ENCODE results near the gene CIAO3.

Gene CIAO3

GRCh38 chr16:734208-734980 is 6.4 kb downstream of the CIAO3 start:
- no peak for DNase-seq

- no peak for DNase-seq
Measured at GRCh38 chr16:733382-734207, 7.2 kb downstream of the CIAO3 start.

- DNase-seq = no peak
Measured at GRCh38 chr16:732936-733335, 7.9 kb downstream of the CIAO3 start.

GRCh38 chr16:732332-732731 is 8.5 kb downstream of the CIAO3 start:
- no peak for DNase-seq

- no peak for DNase-seq
Measured at GRCh38 chr16:730666-731509, 9.9 kb downstream of the CIAO3 start.

GRCh38 chr16:729768-730665 is 10.8 kb downstream of the CIAO3 start:
- DNase-seq = no peak

- DNase-seq = no peak
Measured at GRCh38 chr16:728890-729744, 11.7 kb downstream of the CIAO3 start.

GRCh38 chr16:728131-728889 is 12.5 kb downstream of the CIAO3 start:
- DNase-seq = peak; percentile 75

GRCh38 chr16:727291-727977 is 13.4 kb downstream of the CIAO3 start:
- no peak for DNase-seq

GRCh38 chr16:726438-727290 is 14.1 kb downstream of the CIAO3 start, which contains the start of the genes CCDC78 and HAGHL:
Gene CCDC78, minus strand, starts transcription at chr16:726443. Its CDS starts 76 bp downstream, at chr16:726367.
Gene HAGHL, plus strand, starts transcription at chr16:727106. Its CDS starts 404 bp downstream, at chr16:727510.
- peak; percentile 74 for DNase-seq

GRCh38 chr16:726188-726437 is 14.7 kb downstream of the CIAO3 start:
- no peak for DNase-seq

GRCh38 chr16:725463-726187 is 15.2 kb downstream of the CIAO3 start:
- no peak for DNase-seq

GRCh38 chr16:725041-725376 is 15.8 kb downstream of the CIAO3 start:
- no peak for DNase-seq

- no peak for DNase-seq
Measured at GRCh38 chr16:724188-725040, 16.4 kb downstream of the CIAO3 start.

GRCh38 chr16:723695-724094 is 17.1 kb downstream of the CIAO3 start:
- DNase-seq = no peak

GRCh38 chr16:722835-723633 is 17.8 kb downstream of the CIAO3 start:
- DNase-seq = no peak
